ENCODE measurements around the gene GAB2.

The GAB2 gene

GRCh38 chr11:78276311-78276710 is 141.3 kb downstream of the GAB2 start:
- H3K4me1 ChIP-seq (ENCODE audit: control insufficient read depth, insufficient read depth, low read length) = no peaks in the 10 kb centered on the region
- POLR2A ChIA-PET = no interaction called here
- CTCF ChIA-PET = interaction anchor here (0.6 kb wide), 1 partner anchor 140 kb away, joined by 5 read pairs; no protein-coding TSS in a partner anchor
- TF ChIP-seq ZBTB17 (tag by site-specific recombination; IDR thresholded peaks at IDR 0.05) = no peak
- no peak for TF ChIP-seq ZFHX2 (tag by site-specific recombination; conservative IDR thresholded peaks at IDR 0.05)
- TF ChIP-seq ZBTB11 (tag by site-specific recombination; conservative IDR thresholded peaks at IDR 0.05; ENCODE audit: low read depth) = no peak
- no peak for TF ChIP-seq BCL6B (tag by site-specific recombination; IDR thresholded peaks at IDR 0.05)
- no peak for TF ChIP-seq AEBP2 (tag by site-specific recombination; IDR thresholded peaks at IDR 0.05; ENCODE audit: borderline replicate concordance)
- no peak for TF ChIP-seq ZNF514 (tag by site-specific recombination; IDR thresholded peaks at IDR 0.05)
- no peak for TF ChIP-seq ZBTB21 (tag by site-specific recombination; IDR thresholded peaks at IDR 0.05)
- TF ChIP-seq KLF16 (tag by site-specific recombination; IDR thresholded peaks at IDR 0.05) = no peak
- TF ChIP-seq EGR2 (tag by site-specific recombination; IDR thresholded peaks at IDR 0.05; ENCODE audit: low read depth) = no peak
- no peak for TF ChIP-seq ZNF664 (tag by site-specific recombination; IDR thresholded peaks at IDR 0.05)
- TF ChIP-seq ZNF837 (tag by site-specific recombination; IDR thresholded peaks at IDR 0.05) = no peak
- TF ChIP-seq HOXD13 (CRISPR knock-in tag; IDR thresholded peaks at IDR 0.05; ENCODE audit: borderline replicate concordance) = no peak
- no peak for TF ChIP-seq ZNF324 (tag by site-specific recombination; IDR thresholded peaks at IDR 0.05)
- TF ChIP-seq ZNF248 (tag by site-specific recombination; IDR thresholded peaks at IDR 0.05) = no peak
- TF ChIP-seq ZNF513 (tag by site-specific recombination; IDR thresholded peaks at IDR 0.05) = no peak
- no peak for TF ChIP-seq PATZ1 (tag by site-specific recombination; IDR thresholded peaks at IDR 0.05)
- TF ChIP-seq ZNF473 (tag by site-specific recombination; IDR thresholded peaks at IDR 0.05) = no peak
- TF ChIP-seq TSHZ1 (tag by site-specific recombination; IDR thresholded peaks at IDR 0.05; ENCODE audit: borderline replicate concordance) = no peak
- TF ChIP-seq ZNF362 (tag by site-specific recombination; IDR thresholded peaks at IDR 0.05) = no peak
- no peak for TF ChIP-seq ZNF138 (tag by site-specific recombination; IDR thresholded peaks at IDR 0.05; ENCODE audit: borderline replicate concordance)
- H3K4me3 ChIP-seq (ENCODE audit: low read depth, low read length) = no peak overlapping the region
- no peak overlapping the region for H3K27ac ChIP-seq (ENCODE audit: extremely low read depth, low read depth, low read length)
- H3K36me3 ChIP-seq (ENCODE audit: control insufficient read depth in 2 of 2, insufficient read depth in 1 of 2, low read length in 2 of 2) = no peaks in the 10 kb centered on the region
- no peaks in the 10 kb centered on the region for H3K9me3 ChIP-seq (ENCODE audit: control insufficient read depth, insufficient read depth, low read depth, low read length)
